ENCODE data around the gene METTL25B.

- no peak for TF ChIP-seq ZNF70 (CRISPR knock-in tag; IDR thresholded peaks at IDR 0.05)
- no peak for TF ChIP-seq ARNTL (CRISPR knock-in tag; IDR thresholded peaks at IDR 0.05; ENCODE audit: borderline replicate concordance, low read depth)
- TF ChIP-seq ZFP3 (CRISPR knock-in tag; IDR thresholded peaks at IDR 0.05), result no peak
- TF ChIP-seq RARB (CRISPR knock-in tag; IDR thresholded peaks at IDR 0.05), result no peak
- TF ChIP-seq, protein P1, sequence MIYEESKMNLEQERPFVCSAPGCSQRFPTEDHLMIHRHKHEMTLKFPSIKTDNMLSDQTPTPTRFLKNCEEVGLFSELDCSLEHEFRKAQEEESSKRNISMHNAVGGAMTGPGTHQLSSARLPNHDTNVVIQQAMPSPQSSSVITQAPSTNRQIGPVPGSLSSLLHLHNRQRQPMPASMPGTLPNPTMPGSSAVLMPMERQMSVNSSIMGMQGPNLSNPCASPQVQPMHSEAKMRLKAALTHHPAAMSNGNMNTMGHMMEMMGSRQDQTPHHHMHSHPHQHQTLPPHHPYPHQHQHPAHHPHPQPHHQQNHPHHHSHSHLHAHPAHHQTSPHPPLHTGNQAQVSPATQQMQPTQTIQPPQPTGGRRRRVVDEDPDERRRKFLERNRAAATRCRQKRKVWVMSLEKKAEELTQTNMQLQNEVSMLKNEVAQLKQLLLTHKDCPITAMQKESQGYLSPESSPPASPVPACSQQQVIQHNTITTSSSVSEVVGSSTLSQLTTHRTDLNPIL (CRISPR knock-in tag; IDR thresholded peaks at IDR 0.05; ENCODE audit: low read depth), result no peak
- TF ChIP-seq, protein P2, sequence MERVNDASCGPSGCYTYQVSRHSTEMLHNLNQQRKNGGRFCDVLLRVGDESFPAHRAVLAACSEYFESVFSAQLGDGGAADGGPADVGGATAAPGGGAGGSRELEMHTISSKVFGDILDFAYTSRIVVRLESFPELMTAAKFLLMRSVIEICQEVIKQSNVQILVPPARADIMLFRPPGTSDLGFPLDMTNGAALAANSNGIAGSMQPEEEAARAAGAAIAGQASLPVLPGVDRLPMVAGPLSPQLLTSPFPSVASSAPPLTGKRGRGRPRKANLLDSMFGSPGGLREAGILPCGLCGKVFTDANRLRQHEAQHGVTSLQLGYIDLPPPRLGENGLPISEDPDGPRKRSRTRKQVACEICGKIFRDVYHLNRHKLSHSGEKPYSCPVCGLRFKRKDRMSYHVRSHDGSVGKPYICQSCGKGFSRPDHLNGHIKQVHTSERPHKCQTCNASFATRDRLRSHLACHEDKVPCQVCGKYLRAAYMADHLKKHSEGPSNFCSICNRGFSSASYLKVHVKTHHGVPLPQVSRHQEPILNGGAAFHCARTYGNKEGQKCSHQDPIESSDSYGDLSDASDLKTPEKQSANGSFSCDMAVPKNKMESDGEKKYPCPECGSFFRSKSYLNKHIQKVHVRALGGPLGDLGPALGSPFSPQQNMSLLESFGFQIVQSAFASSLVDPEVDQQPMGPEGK (CRISPR knock-in tag; IDR thresholded peaks at IDR 0.05; ENCODE audit: borderline replicate concordance), result no peak
- TF ChIP-seq GLIS3 (CRISPR knock-in tag; IDR thresholded peaks at IDR 0.05), result no peak
- no peak for TF ChIP-seq CSRNP3 (CRISPR knock-in tag; IDR thresholded peaks at IDR 0.05)
These were observed 21.3 kb downstream of the METTL25B start for GRCh38 chr1:156749419-156750118.
